HepG2 (cell line): ENCODE measurements around the gene CREG2. TPM values are rescaled to one million over a fixed set of nuclear protein-coding genes. Genes with fewer than 3 reads are reported as not detected.

Experiments used
- ATF7 ChIP-seq, 2 experiments: fragments of 450-650 bp in 1 of 2; sonication (generic) in 1 of 2; formaldehyde crosslinking in 1 of 2; IDR thresholded peaks; 2 replicates each; pipeline versions ENCODE4 v1.4.0 to v1.6.1; 2016 to 2020; ENCODE audit warnings: antibody characterized with exemption in 1 of 2, mild to moderate bottlenecking in 1 of 2, missing genetic modification reagents in 1 of 2
- HDAC2 ChIP-seq: sonication (generic); formaldehyde crosslinking; IDR thresholded peaks from 2 replicates; pipeline ENCODE4 v1.4.0; 2020; ENCODE audit warnings: missing genetic modification reagents
- MTA3 ChIP-seq: sonication (generic); formaldehyde crosslinking; IDR thresholded peaks from 2 replicates; pipeline ENCODE4 v1.4.0; 2020; ENCODE audit warnings: missing genetic modification reagents
- NCOA1 ChIP-seq: sonication (generic); formaldehyde crosslinking; IDR thresholded peaks from 2 replicates; pipeline ENCODE4 v1.9.0; 2021; ENCODE audit warnings: missing genetic modification reagents
- PAXIP1 ChIP-seq: sonication (generic); formaldehyde crosslinking; conservative IDR thresholded peaks from 2 replicates; pipeline ENCODE4 v1.4.0; 2020; ENCODE audit warnings: mild to moderate bottlenecking, missing genetic modification reagents, moderate library complexity
- PITX1 ChIP-seq: sonication (generic); formaldehyde crosslinking; IDR thresholded peaks from 2 replicates; pipeline ENCODE4 v1.5.1; 2020; ENCODE audit warnings: mild to moderate bottlenecking, missing genetic modification reagents
- SSRP1 ChIP-seq: IDR thresholded peaks from 2 replicates; pipeline ENCODE4 v1.6.1; 2016; ENCODE audit warnings: control low read depth
- TERF1 ChIP-seq: sonication (generic); formaldehyde crosslinking; IDR thresholded peaks from 2 replicates; pipeline ENCODE4 v1.8.0; 2022; ENCODE audit warnings: mild to moderate bottlenecking, missing genetic modification reagents, moderate library complexity
- TFAP4 ChIP-seq: sonication (generic); IDR thresholded peaks from 2 replicates; pipeline ENCODE4 v1.6.1; 2016; ENCODE audit warnings: low read depth, borderline replicate concordance
- TOE1 ChIP-seq: sonication (generic); formaldehyde crosslinking; IDR thresholded peaks from 2 replicates; pipeline ENCODE4 v1.4.0; 2020; ENCODE audit warnings: mild to moderate bottlenecking, missing genetic modification reagents
- ZBTB10 ChIP-seq: sonication (generic); formaldehyde crosslinking; IDR thresholded peaks from 2 replicates; pipeline ENCODE4 v1.4.0; 2020; ENCODE audit warnings: missing genetic modification reagents, borderline replicate concordance
- ZBTB4 ChIP-seq: sonication (generic); formaldehyde crosslinking; IDR thresholded peaks from 2 replicates; pipeline ENCODE4 v1.4.0; 2020; ENCODE audit warnings: missing genetic modification reagents, mild to moderate bottlenecking, borderline replicate concordance
- ZNF253 ChIP-seq: sonication (generic); formaldehyde crosslinking; IDR thresholded peaks from 2 replicates; pipeline ENCODE4 v1.8.0; 2022; ENCODE audit warnings: mild to moderate bottlenecking, missing genetic modification reagents, borderline replicate concordance
- ZNF44 ChIP-seq: sonication (generic); formaldehyde crosslinking; IDR thresholded peaks from 2 replicates; pipeline ENCODE4 v1.5.1; 2020; ENCODE audit warnings: mild to moderate bottlenecking, missing genetic modification reagents
- ZNF670 ChIP-seq: sonication (generic); formaldehyde crosslinking; IDR thresholded peaks from 2 replicates; pipeline ENCODE4 v1.8.0; 2022; ENCODE audit warnings: mild to moderate bottlenecking, missing genetic modification reagents, borderline replicate concordance
- polyA plus RNA-seq, 8 experiments: library from polyadenylated mRNA; depleted of rRNA in 3 of 8; stranded (reverse) in 7 of 8; unstranded in 1 of 8; fragments of >200 nt; fragmentation: Illumina TruSeq in 4 of 8; extraction: Trizol in 4 of 8; gene quantifications; 2 replicates each; pipeline versions ENCODE4 v1.2.1 to v1.2.3, GENCODE V29; 2011 to 2016; ENCODE audit warnings: low read depth in 4 of 8, missing spikeins in 1 of 8, mixed read lengths in 1 of 8; ENCODE audit not compliant: insufficient read depth in 1 of 8
- total RNA-seq, 5 experiments: library from RNA; depleted of rRNA; stranded (reverse); fragments of >200 nt; fragmentation: Illumina TruSeq; extraction: Trizol; gene quantifications; 2 replicates each; pipeline ENCODE4 v1.2.3, GENCODE V29; 2016; ENCODE audit warnings: low read depth in 1 of 5

The CREG2 gene
- total and polyA plus RNA-seq, 2 of the 13 experiments (the other 11 are each of a cell fraction or from before 2014, with no cell fraction given), result 0.18 to 0.26 TPM

GRCh38 chr2:101308432-101309210 lies 78.7 kb downstream of the CREG2 start, which contains the start of gene RNF149 (continued):
- TF ChIP-seq TERF1 (CRISPR knock-in tag) (no peak), ZNF44 (no peak), ZBTB10 (CRISPR knock-in tag) (peak; percentile 100), ATF7 (IDR thresholded peaks at IDR 0.05) (no peak), ATF7 (CRISPR knock-in tag; IDR thresholded peaks at IDR 0.05) (peak; percentile 84), NCOA1 (CRISPR knock-in tag) (no peak; the same call in none of the 2 replicates), ZBTB4 (CRISPR knock-in tag) (peak; percentile 97), PAXIP1 (CRISPR knock-in tag) (peak; percentile 88), HDAC2 (CRISPR knock-in tag) (peak; percentile 95), SSRP1 (CRISPR knock-in tag) (no peak), PITX1 (CRISPR knock-in tag) (peak; percentile 85), TOE1 (CRISPR knock-in tag) (0 out of 2 replicates have a peak, but pooled peaks have one; percentile 14), TFAP4 (peak; percentile 80), ZNF253 (no peak), ZNF670 (CRISPR knock-in tag) (peak; percentile 97; the same call in 1 of the 2 replicates), MTA3 (peak; percentile 71; the same call in 1 of the 2 replicates)
